GM12878 (cell line): ENCODE measurements around the gene HNRNPF. TPM values are rescaled to one million over a fixed set of nuclear protein-coding genes. Genes with fewer than 3 reads are reported as not detected.

Experiments used
- ATAC-seq: fragments of 200-7000 bp; cut with Tn5 transposase; 3 replicates; pipeline ENCODE4 v1.9.1; 2020; ENCODE audit warnings: mild to moderate bottlenecking, moderate library complexity
- BruUV-seq: library from RNA; stranded (reverse); fragments of 400-500 nt; replicated peaks from 2 replicates; lab custom pipeline; 2021; lab: Mats Ljungman, UMichigan
- CTCF ChIA-PET: fragments of 300-600 bp; sonication (Branson Sonifier 250); formaldehyde crosslinking; extraction: SDS; loops from one replicate; lab custom pipeline; 2021; ENCODE audit warnings: inconsistent platforms; lab: Yijun Ruan, JAX
- POLR2A ChIA-PET: fragments of 350-600 bp; formaldehyde crosslinking; extraction: SDS; loops from one replicate; lab custom pipeline; 2021; ENCODE audit warnings: inconsistent platforms; lab: Charles Lee
- RAD21 ChIA-PET: fragments of 300-600 bp; sonication (Branson Sonifier 250); formaldehyde crosslinking; loops from one replicate; lab custom pipeline; 2023; ENCODE audit warnings: antibody characterized with exemption; ENCODE audit not compliant: unreplicated experiment; lab: Charles Lee
- SMC1A ChIA-PET: fragments of 300-600 bp; sonication (Branson Sonifier 250); formaldehyde crosslinking; loops from one replicate; lab custom pipeline; 2023; ENCODE audit not compliant: unreplicated experiment, uncharacterized antibody; lab: Charles Lee
- DNase-seq: peaks from one replicate; pipeline ENCODE4 v3.0.0-alpha.2; 2011; ENCODE audit warnings: low read depth, low spot score
- FAIRE-seq: peaks from 3 replicates; lab custom pipeline; 2011; peaks lifted over from hg19 to GRCh38; lab: Jason Lieb, UNC
- H2AFZ ChIP-seq: 2 replicates; pipeline ENCODE4 v1.6.0; 2011; ENCODE audit warnings: low read depth, low read length, control low read depth; ENCODE audit not compliant: control insufficient read depth
- H3K27ac ChIP-seq: 2 replicates; pipeline ENCODE4 v1.5.1; 2011; ENCODE audit warnings: control low read depth; ENCODE audit not compliant: control insufficient read depth, insufficient read depth
- H3K27me3 ChIP-seq, 2 experiments: replicated peaks in 1 of 2; 2 replicates each; pipeline versions ENCODE4 v1.6.0 to v1.6.1; 2011; ENCODE audit warnings: low read length in 1 of 2; ENCODE audit not compliant: control insufficient read depth in 2 of 2, insufficient read depth in 2 of 2
- H3K36me3 ChIP-seq, 2 experiments: 2 replicates each; pipeline ENCODE4 v1.5.1; 2011; ENCODE audit warnings: low read length in 1 of 2; ENCODE audit not compliant: control insufficient read depth in 2 of 2, insufficient read depth in 2 of 2
- H3K4me1 ChIP-seq: 2 replicates; pipeline ENCODE4 v1.6.1; 2011; ENCODE audit warnings: mild to moderate bottlenecking, low read length, moderate library complexity, mixed read lengths; ENCODE audit not compliant: control insufficient read depth, insufficient read depth
- H3K4me2 ChIP-seq: 2 replicates; pipeline ENCODE4 v1.6.0; 2011; ENCODE audit warnings: control low read depth; ENCODE audit not compliant: control insufficient read depth, insufficient read depth
- H3K4me3 ChIP-seq: fragments of 200-600 bp; sonication (generic); 2 replicates; pipeline ENCODE4 v1.5.1; 2016
- H3K79me2 ChIP-seq: 2 replicates; pipeline ENCODE4 v1.6.0; 2011; ENCODE audit warnings: low read length; ENCODE audit not compliant: control insufficient read depth, insufficient read depth
- H3K9ac ChIP-seq: 2 replicates; pipeline ENCODE4 v1.8.0; 2011; ENCODE audit warnings: low read length, control low read depth, mixed read lengths; ENCODE audit not compliant: control insufficient read depth, insufficient read depth
- H3K9me3 ChIP-seq: replicated peaks from 3 replicates; pipeline ENCODE4 v1.5.1; 2011; ENCODE audit warnings: mild to moderate bottlenecking, low read length; ENCODE audit not compliant: control insufficient read depth, insufficient read depth
- H4K20me1 ChIP-seq: 2 replicates; pipeline ENCODE4 v1.6.0; 2011; ENCODE audit not compliant: control insufficient read depth, insufficient read depth
- MYB ChIP-seq: fragments of 150-350 bp; IDR thresholded peaks from 2 replicates; pipeline ENCODE4 v1.6.1; 2014; ENCODE audit warnings: mild to moderate bottlenecking, low read depth, low read length, borderline replicate concordance
- STAT1 ChIP-seq: fragments of 450-650 bp; conservative IDR thresholded peaks from 2 replicates; pipeline ENCODE4 v1.6.1; 2014; ENCODE audit warnings: antibody characterized with exemption, mild to moderate bottlenecking
- ZNF384 ChIP-seq: IDR thresholded peaks from 2 replicates; pipeline ENCODE4 v1.6.1; 2012; ENCODE audit warnings: low read depth, mild to moderate bottlenecking, low read length, improper control_type of control experiment, borderline replicate concordance
- WGBS: methylation state at CpG from one replicate; pipeline ENCODE4 v1.1.6; 2016; ENCODE audit warnings: low lambda C conversion rate; ENCODE audit not compliant: insufficient replicate concordance, insufficient coverage; ENCODE audit errors: missing lambda C conversion rate; 5-methylcytosine and 5-hydroxymethylcytosine counted together
- in situ Hi-C: fragments of 300-500 bp; cut with MboI; formaldehyde crosslinking; loops from 9 replicates; pipeline ENCODE4 v1.14.3; 2018; ENCODE audit warnings: mixed read lengths
- intact Hi-C: fragments of 100-400 bp; cut with micrococcal nuclease; formaldehyde crosslinking; loops from one replicate; pipeline ENCODE4 v1.14.2; 2022; ENCODE audit not compliant: unreplicated experiment
- polyA plus RNA-seq, 11 experiments: library from polyadenylated mRNA; depleted of rRNA in 4 of 11; unstranded in 6 of 11; stranded (reverse) in 5 of 11; fragments of >200 nt; fragmentation: Nextera tagmentation in 4 of 11; fragmentation: Illumina TruSeq in 1 of 11; extraction: Ambion mirVana in 4 of 11; extraction: Trizol in 1 of 11; gene quantifications; 1 replicate in 1 of 11; 2 replicates in 10 of 11; pipeline versions ENCODE4 v1.2.1 to v1.2.3, GENCODE V29; 2011 to 2016; ENCODE audit warnings: inconsistent platforms in 2 of 11, missing spikeins in 2 of 11, low read depth in 1 of 11
- total RNA-seq, 4 experiments: library from RNA; depleted of rRNA in 3 of 4; stranded (reverse); fragments of >200 nt in 3 of 4; fragmentation: Illumina TruSeq in 1 of 4; extraction: Trizol in 1 of 4; gene quantifications; 2 replicates each; pipeline versions ENCODE4 v1.2.1 to v1.2.3, GENCODE V29; 2013 to 2021
- TF ChIP-seq, protein P1 (sequence below): IDR thresholded peaks from 2 replicates; pipeline ENCODE4 v1.6.1; 2012; ENCODE audit warnings: low read depth, low read length, improper control_type of control experiment
- TF ChIP-seq, protein P2 (sequence below): fragments of 150-350 bp; IDR thresholded peaks from 2 replicates; pipeline ENCODE4 v1.6.1; 2016; ENCODE audit warnings: low read depth, low read length

Gene HNRNPF
- total and polyA plus RNA-seq, 10 of the 15 experiments (the other 5 are each of a cell fraction or from before 2014, with no cell fraction given) = 156 to 373 (median 293) TPM

DNA sequence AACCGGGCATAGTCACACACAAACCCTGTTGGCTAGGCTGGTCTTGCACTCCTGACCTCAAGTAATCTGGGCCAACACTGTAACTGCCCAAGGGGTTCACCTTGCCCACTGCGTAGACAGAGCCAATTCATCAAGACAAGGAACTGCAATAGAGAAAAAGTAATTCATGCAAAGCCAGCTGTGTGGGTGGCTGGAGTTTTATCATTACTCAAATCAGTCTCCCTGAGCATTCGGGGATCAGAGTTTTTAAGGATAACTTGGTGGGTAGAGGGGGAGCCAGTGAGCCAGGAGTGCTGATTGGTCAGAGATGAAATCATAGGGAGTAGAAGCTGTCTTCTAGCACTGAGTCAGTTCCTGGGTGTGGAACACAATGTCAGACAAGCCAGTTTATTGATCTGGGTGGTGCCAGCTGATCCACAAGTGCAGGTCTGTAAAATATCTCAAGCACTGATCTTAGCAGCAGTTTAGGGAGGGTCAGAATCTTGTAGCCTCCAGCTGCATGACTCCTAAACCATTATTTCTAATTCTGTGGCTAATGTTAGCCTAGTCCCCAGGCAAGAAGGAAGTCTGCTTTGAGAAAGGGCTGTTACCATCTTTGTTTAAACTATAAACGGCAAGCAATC lies 53.1 kb downstream of the HNRNPF start:
- H3K79me2 ChIP-seq = no peaks in the 10 kb centered on the region
- ATAC-seq = no peak
- no peak overlapping the region for H3K4me2 ChIP-seq
- BruUV-seq = no TSS peak
- in situ Hi-C loops (loop anchor here (25.0 kb wide), 1 partner anchor 144 kb away; no protein-coding TSS in a partner anchor), intact Hi-C loops (no loop called here)
- CTCF ChIA-PET = interaction anchor here (0.6 kb wide), 1 partner anchor 28 kb away, joined by 3 read pairs; no protein-coding TSS in a partner anchor
- POLR2A ChIA-PET = no interaction called here
- DNase-seq = no peak
- no peak for FAIRE-seq
- no peaks in the 10 kb centered on the region for H3K36me3 ChIP-seq
- RAD21 ChIA-PET = no interaction called here
- H3K9me3 ChIP-seq = no peaks in the 10 kb centered on the region
- no peaks in the 10 kb centered on the region for H4K20me1 ChIP-seq
- no peak overlapping the region for H3K9ac ChIP-seq
- no peak overlapping the region for H3K27ac ChIP-seq
- TF ChIP-seq, protein P1, sequence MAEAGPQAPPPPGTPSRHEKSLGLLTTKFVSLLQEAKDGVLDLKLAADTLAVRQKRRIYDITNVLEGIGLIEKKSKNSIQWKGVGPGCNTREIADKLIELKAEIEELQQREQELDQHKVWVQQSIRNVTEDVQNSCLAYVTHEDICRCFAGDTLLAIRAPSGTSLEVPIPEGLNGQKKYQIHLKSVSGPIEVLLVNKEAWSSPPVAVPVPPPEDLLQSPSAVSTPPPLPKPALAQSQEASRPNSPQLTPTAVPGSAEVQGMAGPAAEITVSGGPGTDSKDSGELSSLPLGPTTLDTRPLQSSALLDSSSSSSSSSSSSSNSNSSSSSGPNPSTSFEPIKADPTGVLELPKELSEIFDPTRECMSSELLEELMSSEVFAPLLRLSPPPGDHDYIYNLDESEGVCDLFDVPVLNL = no peak
- TF ChIP-seq STAT1 (no peak), ZNF384 (no peak), MYB (no peak)
- TF ChIP-seq, protein P2, sequence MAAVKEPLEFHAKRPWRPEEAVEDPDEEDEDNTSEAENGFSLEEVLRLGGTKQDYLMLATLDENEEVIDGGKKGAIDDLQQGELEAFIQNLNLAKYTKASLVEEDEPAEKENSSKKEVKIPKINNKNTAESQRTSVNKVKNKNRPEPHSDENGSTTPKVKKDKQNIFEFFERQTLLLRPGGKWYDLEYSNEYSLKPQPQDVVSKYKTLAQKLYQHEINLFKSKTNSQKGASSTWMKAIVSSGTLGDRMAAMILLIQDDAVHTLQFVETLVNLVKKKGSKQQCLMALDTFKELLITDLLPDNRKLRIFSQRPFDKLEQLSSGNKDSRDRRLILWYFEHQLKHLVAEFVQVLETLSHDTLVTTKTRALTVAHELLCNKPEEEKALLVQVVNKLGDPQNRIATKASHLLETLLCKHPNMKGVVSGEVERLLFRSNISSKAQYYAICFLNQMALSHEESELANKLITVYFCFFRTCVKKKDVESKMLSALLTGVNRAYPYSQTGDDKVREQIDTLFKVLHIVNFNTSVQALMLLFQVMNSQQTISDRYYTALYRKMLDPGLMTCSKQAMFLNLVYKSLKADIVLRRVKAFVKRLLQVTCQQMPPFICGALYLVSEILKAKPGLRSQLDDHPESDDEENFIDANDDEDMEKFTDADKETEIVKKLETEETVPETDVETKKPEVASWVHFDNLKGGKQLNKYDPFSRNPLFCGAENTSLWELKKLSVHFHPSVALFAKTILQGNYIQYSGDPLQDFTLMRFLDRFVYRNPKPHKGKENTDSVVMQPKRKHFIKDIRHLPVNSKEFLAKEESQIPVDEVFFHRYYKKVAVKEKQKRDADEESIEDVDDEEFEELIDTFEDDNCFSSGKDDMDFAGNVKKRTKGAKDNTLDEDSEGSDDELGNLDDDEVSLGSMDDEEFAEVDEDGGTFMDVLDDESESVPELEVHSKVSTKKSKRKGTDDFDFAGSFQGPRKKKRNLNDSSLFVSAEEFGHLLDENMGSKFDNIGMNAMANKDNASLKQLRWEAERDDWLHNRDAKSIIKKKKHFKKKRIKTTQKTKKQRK = no peak
- WGBS = 29% methylated on average over 4 of the region's 4 CpGs
- no peak overlapping the region for H3K4me3 ChIP-seq
- SMC1A ChIA-PET = interaction anchor here (0.8 kb wide), 1 partner anchor 39 kb away, joined by 3 read pairs; no protein-coding TSS in a partner anchor
- H3K4me1 ChIP-seq = no peaks in the 10 kb centered on the region
- H2AFZ ChIP-seq = no peak overlapping the region
- no peaks in the 10 kb centered on the region for H3K27me3 ChIP-seq
